Duodenal mucosa (tissue), 2 donors: ENCODE measurements around the gene DPH3.
"Not testable (repeated sequence)": the region's sequence is repeated elsewhere in the genome, so short reads cannot be mapped to it uniquely, and the experiment has no call there.

Experiments
- H3K27ac ChIP-seq: one replicate; pipeline ENCODE4 v1.7.0; 2013; ENCODE audit warnings: low read depth, low read length
- H3K27me3 ChIP-seq, 2 donors: one replicate each; pipeline ENCODE4 v1.7.0; 2013; ENCODE audit warnings: low read length in 2 of 2, control low read depth in 1 of 2; ENCODE audit not compliant: insufficient read depth in 2 of 2, control insufficient read depth in 1 of 2
- H3K36me3 ChIP-seq, 2 donors: one replicate each; pipeline ENCODE4 v1.7.0; 2013; ENCODE audit warnings: low read length in 2 of 2, control low read depth in 1 of 2; ENCODE audit not compliant: insufficient read depth in 2 of 2, control insufficient read depth in 1 of 2
- H3K4me1 ChIP-seq, 2 donors: one replicate each; pipeline ENCODE4 v1.7.0; 2013; ENCODE audit warnings: low read length in 2 of 2, control low read depth in 1 of 2; ENCODE audit not compliant: insufficient read depth in 2 of 2, control insufficient read depth in 1 of 2
- H3K4me3 ChIP-seq, 2 donors: one replicate each; pipeline ENCODE4 v1.7.0; 2013; ENCODE audit warnings: low read length in 2 of 2, low read depth in 1 of 2
- H3K9ac ChIP-seq, 2 donors: one replicate each; pipeline ENCODE4 v1.7.0; 2013; ENCODE audit warnings: low read length in 2 of 2, low read depth in 1 of 2
- H3K9me3 ChIP-seq, 2 donors: one replicate each; pipeline ENCODE4 v1.7.0; 2013; ENCODE audit warnings: low read length in 2 of 2, control low read depth in 1 of 2; ENCODE audit not compliant: control insufficient read depth in 1 of 2

Gene DPH3

GRCh38 chr3:16264708-16265454 is at the start of gene DPH3, which contains the start of gene OXNAD1:
Gene DPH3 (minus strand): TSS chr3:16264943. CDS start chr3:16264876, 67 bp downstream.
Gene OXNAD1 (plus strand): TSS chr3:16265212. CDS start chr3:16270953, 5,741 bp downstream.
- Histone ChIP-seq H3K9me3 (no peaks in the 10 kb centered on the region), H3K36me3 (peaks cover 7 to 13% of the 10 kb centered on the region in 2 donors), H3K9ac (peak within 1 kb of the TSS; percentile 85 to 99), H3K4me1 (peaks cover 28 to 37% of the 10 kb centered on the region in 2 donors), H3K27me3 (no peaks in the 10 kb centered on the region), H3K4me3 (peak within 1 kb of the TSS; percentile 97 to 99), H3K27ac (peak within 1 kb of the TSS; percentile 93)

DNA sequence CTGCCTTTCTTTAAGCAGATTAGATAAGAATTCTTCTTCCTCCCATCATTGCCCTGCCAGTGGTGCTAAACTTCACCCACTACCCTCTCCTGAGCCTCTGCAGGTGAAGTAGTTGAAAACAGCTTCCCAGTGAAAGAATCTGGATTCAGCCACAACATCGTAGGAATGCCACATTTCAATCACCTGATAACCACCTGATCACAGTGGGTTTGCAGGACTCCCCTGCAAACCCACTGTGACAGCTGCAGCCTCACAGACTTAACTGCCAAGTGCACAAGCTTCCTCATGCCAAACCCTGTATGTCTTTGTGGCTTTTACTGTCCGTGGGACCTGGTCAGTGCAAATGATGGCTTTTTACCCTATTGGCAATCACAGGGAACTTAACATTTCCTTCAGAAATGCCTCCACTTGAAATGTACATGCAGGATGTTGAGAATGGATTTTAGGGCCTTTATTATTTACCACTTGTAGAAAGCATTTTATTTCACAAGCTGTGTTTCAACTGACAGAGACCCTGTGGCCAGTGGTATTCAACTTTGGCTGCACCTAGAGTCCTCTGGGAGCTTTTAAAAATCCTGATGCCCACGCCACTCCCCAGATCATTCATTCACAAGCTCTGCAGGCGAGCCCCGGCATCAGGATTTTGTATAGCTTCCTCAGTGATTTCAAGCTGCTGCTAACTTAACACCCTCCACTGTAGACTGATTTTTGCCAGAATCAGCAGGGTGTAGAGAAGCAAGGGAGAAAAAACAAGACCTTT is 49.3 kb upstream of the DPH3 start:
- peaks cover 23 to 40% of the 10 kb centered on the region in 2 donors for H3K36me3 ChIP-seq
- H3K9ac ChIP-seq: no peak overlapping the region
- H3K27ac ChIP-seq: no peak overlapping the region

DNA sequence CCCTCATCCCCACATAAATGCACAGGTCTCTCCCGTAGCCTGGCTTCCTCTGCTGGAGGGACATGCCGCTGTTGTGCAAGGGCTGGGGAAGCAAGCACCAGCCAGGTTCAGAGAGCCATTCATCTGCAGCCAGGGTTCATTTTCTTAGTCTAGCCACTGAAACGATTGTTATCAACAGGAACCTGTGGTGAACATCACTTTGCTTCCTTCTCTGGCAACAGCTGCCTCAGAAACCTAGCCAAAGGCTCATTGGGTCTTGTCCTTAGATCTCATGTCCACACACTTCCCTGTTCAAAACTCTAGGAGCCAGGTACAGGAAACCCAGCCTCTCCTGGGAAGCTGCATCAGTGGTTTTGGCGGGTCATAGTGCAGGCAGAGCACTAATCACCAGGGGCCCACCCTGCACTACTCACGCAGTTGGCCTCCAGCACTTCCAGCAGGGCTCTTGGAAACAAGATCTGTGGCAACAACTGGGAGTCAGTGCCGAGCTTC is 47.3 kb upstream of the DPH3 start:
- Histone ChIP-seq H3K4me1 (peaks cover 18 to 30% of the 10 kb centered on the region in 2 donors), H3K4me3 (no peak overlapping the region), H3K27me3 (no peaks in the 10 kb centered on the region), H3K36me3 (peaks cover 17 to 37% of the 10 kb centered on the region in 2 donors), H3K27ac (peak overlapping the region; percentile 0), H3K9me3 (no peaks in the 10 kb centered on the region), H3K9ac (no peak overlapping the region)

More for the DNA sequence above, 49.3 kb upstream of the DPH3 start:
- H3K27me3 ChIP-seq: no peaks in the 10 kb centered on the region
- peaks cover 22 to 40% of the 10 kb centered on the region in 2 donors for H3K4me1 ChIP-seq
- no peak overlapping the region for H3K4me3 ChIP-seq
- H3K9me3 ChIP-seq: no peaks in the 10 kb centered on the region

DNA sequence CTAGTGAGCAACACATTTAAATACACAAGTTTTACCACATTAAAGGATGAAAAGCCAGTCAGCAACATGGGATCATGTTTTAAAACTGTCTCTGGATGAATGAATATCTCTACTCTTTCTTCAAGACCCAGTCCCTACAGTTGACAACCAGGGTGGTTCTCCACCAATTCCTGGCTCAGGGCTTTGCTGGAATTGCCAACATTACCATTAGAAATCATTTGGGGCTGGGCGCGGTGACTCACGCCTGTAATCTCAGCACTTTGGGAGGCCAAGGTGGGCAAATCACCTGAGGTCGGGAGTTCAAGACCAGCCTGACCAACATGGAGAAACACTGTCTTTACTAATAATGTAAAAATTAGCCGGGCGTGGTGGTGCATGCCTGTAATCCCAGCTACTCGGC is 45.7 kb upstream of the DPH3 start:
- not testable (repeated sequence) for H3K27me3 ChIP-seq, H3K27ac ChIP-seq, H3K4me3 ChIP-seq, H3K9ac ChIP-seq, H3K9me3 ChIP-seq
- peaks cover 14 to 27% of the 10 kb centered on the region in 2 donors for H3K36me3 ChIP-seq
- H3K4me1 ChIP-seq: peaks cover 20 to 31% of the 10 kb centered on the region in 2 donors

DNA sequence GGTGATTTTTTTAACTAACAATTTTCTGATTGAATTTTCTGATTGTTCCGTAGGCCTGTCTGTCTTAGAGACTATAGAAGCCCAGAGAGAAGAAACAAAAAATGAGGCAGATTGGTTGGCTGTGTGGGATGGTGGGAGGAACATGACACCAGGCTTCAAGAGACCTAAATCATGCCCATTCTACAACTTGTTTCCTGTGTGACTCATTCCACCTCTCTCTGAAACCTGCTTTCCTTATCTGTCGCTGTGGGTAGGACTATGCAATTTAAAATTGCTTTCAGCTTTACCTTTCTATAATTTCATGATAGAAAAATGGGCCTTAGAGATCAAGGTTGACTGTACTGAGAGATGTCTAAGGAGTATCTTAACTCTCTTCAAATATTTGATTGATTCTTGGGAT is 44.8 kb upstream of the DPH3 start:
- H3K27ac ChIP-seq: no peak overlapping the region

GRCh38 chr3:16308727-16309126 is 44.0 kb upstream of the DPH3 start:
- Histone ChIP-seq H3K4me1 (peaks cover 26 to 35% of the 10 kb centered on the region in 2 donors), H3K9ac (no peak overlapping the region), H3K27me3 (no peaks in the 10 kb centered on the region), H3K4me3 (no peak overlapping the region), H3K9me3 (no peaks in the 10 kb centered on the region), H3K36me3 (peaks cover 13 to 26% of the 10 kb centered on the region in 2 donors), H3K27ac (no peak overlapping the region)

More for the DNA sequence above, 44.8 kb upstream of the DPH3 start:
- Histone ChIP-seq H3K9ac (no peak overlapping the region), H3K36me3 (peaks cover 15 to 30% of the 10 kb centered on the region in 2 donors), H3K4me1 (peaks cover 26 to 37% of the 10 kb centered on the region in 2 donors), H3K9me3 (no peaks in the 10 kb centered on the region), H3K4me3 (no peak overlapping the region), H3K27me3 (no peaks in the 10 kb centered on the region)

GRCh38 chr3:16307832-16308531 is 43.2 kb upstream of the DPH3 start:
- H3K4me3 ChIP-seq: no peak overlapping the region
- H3K9me3 ChIP-seq: no peaks in the 10 kb centered on the region
- H3K4me1 ChIP-seq: peaks cover 26 to 29% of the 10 kb centered on the region in 2 donors
- H3K27me3 ChIP-seq: no peaks in the 10 kb centered on the region
- H3K9ac ChIP-seq: no peak overlapping the region
- peaks cover 12 to 22% of the 10 kb centered on the region in 2 donors for H3K36me3 ChIP-seq
- no peak overlapping the region for H3K27ac ChIP-seq

DNA sequence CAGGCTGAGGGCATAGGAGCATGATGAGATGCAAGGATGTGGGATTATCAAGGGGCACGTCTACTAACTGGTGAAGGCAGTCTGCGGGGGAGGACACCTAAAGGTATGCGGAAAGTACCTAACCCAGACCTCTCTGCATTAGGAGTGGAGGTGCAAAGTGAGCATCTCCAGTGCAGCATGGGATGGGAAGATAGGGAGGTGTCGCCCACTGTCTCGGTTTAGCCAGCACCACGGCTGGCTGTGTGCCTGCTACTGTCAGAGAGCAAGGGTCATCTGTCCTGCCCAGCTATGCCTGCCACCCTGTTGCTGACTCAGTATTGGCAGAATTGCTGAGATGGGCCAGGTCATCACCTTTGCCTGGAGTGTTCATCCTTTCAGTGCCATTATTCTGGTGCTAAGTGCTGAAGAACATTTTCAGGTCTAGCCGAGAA is 40.4 kb upstream of the DPH3 start:
- no peaks in the 10 kb centered on the region for H3K9me3 ChIP-seq
- H3K4me1 ChIP-seq: peaks cover 8 to 9% of the 10 kb centered on the region in 2 donors
- no peak overlapping the region for H3K9ac ChIP-seq
- no peak overlapping the region for H3K27ac ChIP-seq
- peak overlapping the region in 1 of 2 donors; percentile 19 for H3K4me3 ChIP-seq
- peaks cover 27 to 39% of the 10 kb centered on the region in 2 donors for H3K36me3 ChIP-seq
- H3K27me3 ChIP-seq: no peaks in the 10 kb centered on the region

DNA sequence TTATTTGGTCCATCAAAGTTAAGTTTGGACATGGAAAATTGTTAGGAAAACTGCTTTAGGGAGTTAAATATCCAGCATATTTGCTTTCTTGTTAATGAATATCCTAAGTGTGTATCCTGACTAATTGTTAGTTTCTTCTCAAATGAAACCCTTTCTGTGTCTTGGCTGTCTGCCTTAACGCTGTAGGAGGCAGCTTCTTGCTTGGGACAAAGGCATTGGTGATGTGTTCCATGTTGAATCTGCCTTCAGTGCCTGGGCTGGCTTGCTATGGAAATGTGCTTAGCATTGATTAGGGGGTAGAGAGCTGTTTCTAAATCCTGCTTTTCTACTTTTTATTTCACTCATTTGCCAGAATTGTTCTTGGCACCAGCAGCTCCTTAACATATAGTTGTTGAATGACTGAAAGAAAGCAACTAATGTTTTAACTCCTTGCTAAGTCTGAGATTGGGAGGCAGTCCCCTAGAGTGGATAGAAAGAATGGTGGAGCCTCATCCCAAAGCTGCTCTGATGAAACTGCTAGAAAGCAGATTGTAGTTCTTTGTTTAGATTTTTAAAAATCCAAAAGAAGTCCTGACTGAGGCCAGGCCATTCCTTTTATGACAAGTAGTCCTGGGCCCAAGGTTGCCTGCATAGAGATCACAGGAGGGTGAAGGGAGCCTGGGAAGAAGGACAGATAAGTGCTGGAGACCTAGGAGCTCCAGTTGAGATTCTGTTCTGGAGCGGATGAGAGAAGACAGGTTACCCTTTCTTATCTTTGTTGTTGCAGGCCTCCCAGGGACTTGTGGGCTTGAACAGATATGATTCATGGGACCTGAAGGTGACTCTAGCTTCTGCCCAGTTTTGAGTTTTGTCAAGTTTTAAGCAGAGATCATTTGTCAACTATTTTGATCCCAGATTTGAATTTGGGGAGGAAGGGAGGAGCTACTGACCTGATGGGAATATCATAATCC is 39.6 kb upstream of the DPH3 start:
- H3K27me3 ChIP-seq: no peaks in the 10 kb centered on the region
- H3K27ac ChIP-seq: no peak overlapping the region
- peaks cover 7 to 8% of the 10 kb centered on the region in 2 donors for H3K4me1 ChIP-seq
- no peak overlapping the region for H3K9ac ChIP-seq
- H3K4me3 ChIP-seq: no peak overlapping the region
- H3K36me3 ChIP-seq: peaks cover 27 to 40% of the 10 kb centered on the region in 2 donors
- H3K9me3 ChIP-seq: no peaks in the 10 kb centered on the region
